Chondrocyte (in vitro differentiated cells): ENCODE measurements around the gene TTLL1. TPM values are rescaled to one million over a fixed set of nuclear protein-coding genes. Genes with fewer than 3 reads are reported as not detected.

ENCODE experiments used
- DNase-seq: peaks from one replicate; pipeline ENCODE4 v3.0.0; 2021; ENCODE audit warnings: mixed read lengths, low spot score
- H3K27ac Mint-ChIP-seq: one replicate; pipeline ENCODE4 v1.8.0; 2021; ENCODE audit warnings: mild to moderate bottlenecking, moderate library complexity, mixed read lengths; ENCODE audit not compliant: unreplicated experiment
- H3K27me3 Mint-ChIP-seq: 2 replicates; pipeline ENCODE4 v1.8.0; 2021; ENCODE audit warnings: low read depth, mixed read lengths
- H3K36me3 Mint-ChIP-seq: 2 replicates; pipeline ENCODE4 v1.8.0; 2021; ENCODE audit warnings: low read depth, mixed read lengths
- H3K4me1 Mint-ChIP-seq: 2 replicates; pipeline ENCODE4 v1.8.0; 2021; ENCODE audit warnings: low read depth, mild to moderate bottlenecking, mixed read lengths
- H3K4me3 Mint-ChIP-seq: one replicate; pipeline ENCODE4 v1.8.0; 2021; ENCODE audit warnings: mild to moderate bottlenecking, moderate library complexity, mixed read lengths; ENCODE audit not compliant: unreplicated experiment
- H3K9me3 Mint-ChIP-seq: 2 replicates; pipeline ENCODE4 v1.8.0; 2021; ENCODE audit warnings: low read depth, mixed read lengths
- CTCF ChIP-seq: fragments of 200-600 bp; sonication (generic); IDR thresholded peaks from 2 replicates; pipeline ENCODE4 v1.5.0; 2021; ENCODE audit warnings: antibody characterized with exemption, mild to moderate bottlenecking, moderate library complexity
- total RNA-seq: library from RNA; stranded (reverse); gene quantifications from 3 replicates; pipeline ENCODE4 v1.2.1, GENCODE V29; 2021

TTLL1 gene
- total RNA-seq, 1 donor from 2014 or later: 18.1 TPM

GRCh38 chr22:43066134-43066533 is 23.1 kb downstream of the TTLL1 start:
- DNase-seq: no peak
- H3K27me3 Mint-ChIP-seq: no peaks in the 10 kb centered on the region
- no peaks in the 10 kb centered on the region for H3K9me3 Mint-ChIP-seq
- no peak overlapping the region for H3K27ac Mint-ChIP-seq
- TF ChIP-seq CTCF: no peak
- no peak overlapping the region for H3K4me3 Mint-ChIP-seq
- peaks cover 21% of the 10 kb centered on the region for H3K36me3 Mint-ChIP-seq
- H3K4me1 Mint-ChIP-seq: peaks cover 16% of the 10 kb centered on the region

DNA sequence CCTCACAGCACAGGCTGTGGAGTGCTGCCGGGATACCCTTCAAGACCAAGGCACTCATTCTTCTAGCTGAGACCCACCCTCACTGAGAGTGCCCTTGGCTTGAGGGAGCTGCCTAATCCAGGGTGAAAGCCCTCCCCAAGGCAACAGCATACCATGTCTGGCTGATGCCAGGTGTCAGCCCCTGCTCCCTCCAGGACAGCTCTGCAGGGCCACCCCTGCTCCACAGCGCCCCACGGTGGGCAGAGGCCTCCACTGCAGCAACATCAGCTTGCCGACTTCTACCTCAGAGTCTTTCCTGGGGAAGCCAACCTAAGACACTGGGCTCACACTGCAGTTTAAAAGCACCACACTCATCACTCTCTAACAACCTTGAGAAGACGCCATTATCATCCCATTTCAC is 29.0 kb downstream of the TTLL1 start:
- no peaks in the 10 kb centered on the region for H3K9me3 Mint-ChIP-seq
- no peak overlapping the region for H3K27ac Mint-ChIP-seq
- H3K4me3 Mint-ChIP-seq: no peak overlapping the region
- peaks cover 36% of the 10 kb centered on the region for H3K36me3 Mint-ChIP-seq
- no peaks in the 10 kb centered on the region for H3K27me3 Mint-ChIP-seq
- TF ChIP-seq CTCF: peak; percentile 78
- DNase-seq: no peak
- no peaks in the 10 kb centered on the region for H3K4me1 Mint-ChIP-seq

DNA sequence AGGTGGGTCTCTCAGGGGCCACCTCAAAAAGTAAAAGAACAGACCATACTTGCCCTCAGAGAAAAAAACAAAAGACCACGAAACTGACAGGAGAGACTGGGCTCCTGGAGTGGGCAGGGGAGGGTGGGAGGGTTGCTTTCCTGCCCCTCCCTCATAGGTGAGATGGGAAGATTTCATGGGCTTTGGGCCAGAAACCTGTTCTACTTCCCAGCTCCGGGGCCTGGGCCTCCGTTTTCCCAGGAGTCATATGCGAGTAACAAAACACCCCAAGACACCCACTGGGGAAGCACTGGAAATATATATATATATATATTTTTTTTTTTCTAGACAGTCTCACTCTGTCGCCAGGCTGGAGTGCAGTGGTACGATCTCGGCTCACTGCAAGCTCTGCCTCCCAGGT is 31.6 kb downstream of the TTLL1 start:
- H3K4me3 Mint-ChIP-seq: no peak overlapping the region
- DNase-seq: no peak
- peaks cover 28% of the 10 kb centered on the region for H3K36me3 Mint-ChIP-seq
- no peaks in the 10 kb centered on the region for H3K27me3 Mint-ChIP-seq
- no peak overlapping the region for H3K27ac Mint-ChIP-seq
- no peaks in the 10 kb centered on the region for H3K9me3 Mint-ChIP-seq
- no peak for TF ChIP-seq CTCF
- no peaks in the 10 kb centered on the region for H3K4me1 Mint-ChIP-seq

DNA sequence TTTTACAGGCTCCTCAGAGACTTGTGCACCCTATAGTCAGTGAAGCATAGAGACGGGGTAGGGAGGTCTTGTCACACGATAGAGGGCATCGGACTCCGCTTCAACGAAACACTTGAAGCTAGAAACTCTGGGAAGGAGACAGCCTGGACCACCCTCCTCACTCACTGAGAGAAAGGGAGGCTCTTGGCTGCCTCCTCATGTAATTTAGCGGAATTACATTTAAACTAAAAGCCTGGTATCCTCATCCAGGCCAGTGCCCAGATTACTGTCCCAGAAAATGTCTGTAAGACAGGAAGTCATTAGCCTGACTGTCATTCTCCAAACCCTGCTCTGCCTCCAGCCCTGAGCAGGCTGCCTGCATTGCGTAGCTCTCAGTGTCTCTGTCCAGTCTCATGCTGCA is 36.0 kb downstream of the TTLL1 start:
- Mint-ChIP-seq H3K27me3 (no peaks in the 10 kb centered on the region), H3K4me3 (no peak overlapping the region), H3K9me3 (no peaks in the 10 kb centered on the region), H3K27ac (no peak overlapping the region), H3K4me1 (no peaks in the 10 kb centered on the region), H3K36me3 (peaks cover 16% of the 10 kb centered on the region)
- DNase-seq: no peak
- peak; percentile 62 for TF ChIP-seq CTCF

GRCh38 chr22:43050995-43051394 is 38.2 kb downstream of the TTLL1 start:
- Mint-ChIP-seq H3K9me3 (no peaks in the 10 kb centered on the region), H3K4me3 (no peak overlapping the region), H3K27me3 (no peaks in the 10 kb centered on the region), H3K4me1 (no peaks in the 10 kb centered on the region), H3K36me3 (peaks cover 16% of the 10 kb centered on the region), H3K27ac (no peak overlapping the region)
- no peak for DNase-seq
- TF ChIP-seq CTCF: no peak
